Peyer's patch (tissue), 4 donors: ENCODE results near the gene PROM2.

ENCODE experiments used
- POLR2A ChIP-seq, 2 donors: fragments of 450-650 bp; IDR thresholded peaks; one replicate each; pipeline ENCODE4 v1.5.1; 2017; ENCODE audit warnings: antibody characterized with exemption in 2 of 2, mild to moderate bottlenecking in 2 of 2, moderate library complexity in 2 of 2
- TF ChIP-seq, protein P1 (sequence below), 6 experiments: fragments of 450-650 bp in 4 of 6; fragments of 200-600 bp in 2 of 6; sonication (generic) in 1 of 6; IDR thresholded peaks; one replicate each; pipeline ENCODE4 v1.5.1; 2017 to 2019; ENCODE audit warnings: antibody characterized with exemption in 6 of 6, mild to moderate bottlenecking in 3 of 6, moderate library complexity in 1 of 6

DNA sequence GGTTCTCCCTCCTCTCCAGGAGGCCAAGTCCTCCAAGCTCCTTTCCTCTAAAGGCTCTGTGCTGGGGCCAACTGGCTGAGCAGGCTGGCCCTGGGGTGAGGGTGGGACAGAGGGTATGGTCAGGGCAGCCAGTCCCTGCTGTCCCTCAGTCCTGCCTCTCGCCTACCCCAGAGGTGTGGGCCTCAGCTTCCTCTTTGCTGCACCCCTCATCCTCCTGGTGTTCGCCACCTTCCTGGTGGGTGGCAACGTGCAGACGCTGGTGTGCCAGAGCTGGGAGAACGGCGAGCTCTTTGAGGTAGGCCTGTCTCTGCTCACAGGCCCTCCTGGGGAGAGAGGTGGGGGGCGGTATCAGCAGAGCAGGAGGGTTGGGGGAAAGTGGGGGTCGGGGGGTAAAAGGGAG, 6.8 kb downstream of the PROM2 start:
- no peak for TF ChIP-seq POLR2A (IDR thresholded peaks at IDR 0.05)
- TF ChIP-seq, protein P1, sequence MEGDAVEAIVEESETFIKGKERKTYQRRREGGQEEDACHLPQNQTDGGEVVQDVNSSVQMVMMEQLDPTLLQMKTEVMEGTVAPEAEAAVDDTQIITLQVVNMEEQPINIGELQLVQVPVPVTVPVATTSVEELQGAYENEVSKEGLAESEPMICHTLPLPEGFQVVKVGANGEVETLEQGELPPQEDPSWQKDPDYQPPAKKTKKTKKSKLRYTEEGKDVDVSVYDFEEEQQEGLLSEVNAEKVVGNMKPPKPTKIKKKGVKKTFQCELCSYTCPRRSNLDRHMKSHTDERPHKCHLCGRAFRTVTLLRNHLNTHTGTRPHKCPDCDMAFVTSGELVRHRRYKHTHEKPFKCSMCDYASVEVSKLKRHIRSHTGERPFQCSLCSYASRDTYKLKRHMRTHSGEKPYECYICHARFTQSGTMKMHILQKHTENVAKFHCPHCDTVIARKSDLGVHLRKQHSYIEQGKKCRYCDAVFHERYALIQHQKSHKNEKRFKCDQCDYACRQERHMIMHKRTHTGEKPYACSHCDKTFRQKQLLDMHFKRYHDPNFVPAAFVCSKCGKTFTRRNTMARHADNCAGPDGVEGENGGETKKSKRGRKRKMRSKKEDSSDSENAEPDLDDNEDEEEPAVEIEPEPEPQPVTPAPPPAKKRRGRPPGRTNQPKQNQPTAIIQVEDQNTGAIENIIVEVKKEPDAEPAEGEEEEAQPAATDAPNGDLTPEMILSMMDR (IDR thresholded peaks at IDR 0.05), result no peak
